ENCODE measurements around the gene MAP3K10. TPM values are rescaled to one million over a fixed set of nuclear protein-coding genes. Genes with fewer than 3 reads are reported as not detected.
A peak's percentile ranks its signal among the peaks of the same experiment; 100 is the strongest.
"Not testable (repeated sequence)": the region's sequence is repeated elsewhere in the genome, so short reads cannot be mapped to it uniquely, and the experiment has no call there.

MAP3K10 gene
- total and polyA plus RNA-seq, 12 donors: 2.4 to 78.3 (median 18.2) TPM

- WGBS, 4 donors: 80 to 88% (median 82%) methylated on average over 4 of the region's 4 CpGs
- intact Hi-C loops (cut with DNase I): no loop called here
- Histone ChIP-seq H3K27ac (no peak overlapping the region), H3K9me3 (replicated peaks in 1 of 3) (no peaks in the 10 kb centered on the region), H3K27me3 (no peaks in the 10 kb centered on the region), H3K4me1 (replicated peaks in 1 of 2) (peaks cover 0 to 8% of the 10 kb centered on the region in 2 donors), H3K4me3 (no peak overlapping the region), H3K36me3 (replicated peaks in 1 of 2) (no peaks in the 10 kb centered on the region)
- DNase-seq: no peak
- TF ChIP-seq POLR2A (IDR thresholded peaks at IDR 0.05) (no peak), CTCF (IDR thresholded peaks at IDR 0.05) (no peak)
Measured at GRCh38 chr19:40163541-40164129, 27.6 kb upstream of the MAP3K10 start.

GRCh38 chr19:40165362-40165937 is 25.8 kb upstream of the MAP3K10 start:
- H3K9me3 ChIP-seq (replicated peaks in 1 of 3): no peaks in the 10 kb centered on the region
- WGBS, 4 donors: 16 to 29% (median 21%) methylated on average over 10 of the region's 10 CpGs
- H3K36me3 ChIP-seq (replicated peaks in 1 of 2): no peaks in the 10 kb centered on the region
- H3K27me3 ChIP-seq: no peaks in the 10 kb centered on the region
- DNase-seq: peak; percentile 39 to 72 (median 61)
- no peak overlapping the region for H3K27ac ChIP-seq
- TF ChIP-seq CTCF (IDR thresholded peaks at IDR 0.05) (peak; percentile 41 to 66 (median 60)), POLR2A (IDR thresholded peaks at IDR 0.05) (no peak)
- intact Hi-C loops (cut with DNase I): no loop called here
- H3K4me1 ChIP-seq (replicated peaks in 1 of 2): peaks cover 0 to 8% of the 10 kb centered on the region in 2 donors
- H3K4me3 ChIP-seq: no peak overlapping the region

- WGBS, 4 donors: 75 to 84% (median 77%) methylated on average over 14 to 29 of the region's 30 CpGs
- H3K27ac ChIP-seq; DNase-seq; H3K4me1 ChIP-seq (replicated peaks in 1 of 2); H3K27me3 ChIP-seq; H3K36me3 ChIP-seq (replicated peaks in 1 of 2); H3K9me3 ChIP-seq (replicated peaks in 1 of 3); intact Hi-C loops (cut with DNase I); H3K4me3 ChIP-seq: not testable (repeated sequence)
Measured at GRCh38 chr19:40169482-40170302, 21.5 kb upstream of the MAP3K10 start.

GRCh38 chr19:40170303-40170989 is 20.8 kb upstream of the MAP3K10 start:
- DNase-seq; H3K27me3 ChIP-seq; H3K9me3 ChIP-seq (replicated peaks in 1 of 3); H3K27ac ChIP-seq; H3K36me3 ChIP-seq (replicated peaks in 1 of 2); H3K4me1 ChIP-seq (replicated peaks in 1 of 2); intact Hi-C loops (cut with DNase I); H3K4me3 ChIP-seq: not testable (repeated sequence)
- 82 to 88% (median 85%) methylated on average over 23 to 35 of the region's 39 CpGs for WGBS, 4 donors

DNA sequence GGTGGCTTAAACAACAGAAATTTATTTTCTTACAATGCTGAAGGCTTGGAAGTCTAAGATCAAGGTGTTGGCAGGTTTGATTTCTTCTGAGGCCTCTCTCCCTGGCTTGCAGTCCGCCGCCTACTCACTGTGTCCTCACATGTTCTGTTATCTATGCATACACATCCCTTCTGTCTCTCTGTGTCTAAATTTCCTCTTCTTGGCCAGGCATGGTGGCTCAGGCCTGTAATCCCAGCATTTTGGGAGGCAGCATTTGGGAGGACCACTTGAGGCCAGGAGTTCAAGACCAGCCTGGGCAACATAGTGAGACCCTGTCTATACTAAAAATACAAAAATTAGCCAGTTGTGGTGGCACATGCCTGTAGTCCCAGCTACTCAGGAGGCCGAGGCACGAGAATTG is 19.9 kb upstream of the MAP3K10 start:
- intact Hi-C loops (cut with DNase I); H3K4me3 ChIP-seq; H3K27me3 ChIP-seq; DNase-seq; H3K9me3 ChIP-seq (replicated peaks in 1 of 3); H3K4me1 ChIP-seq (replicated peaks in 1 of 2); H3K36me3 ChIP-seq (replicated peaks in 1 of 2); H3K27ac ChIP-seq: not testable (repeated sequence)
- WGBS, 4 donors: 85 to 90% (median 86%) methylated on average over 4 of the region's 4 CpGs

Measured in adrenal gland (tissue), 12 donors.